K562 (cell line): Measurements from ENCODE around the gene NCF2.

Experiments
- KLF13 ChIP-seq: fragments of 450-650 bp; IDR thresholded peaks from 2 replicates; pipeline ENCODE4 v1.6.1; 2016; ENCODE audit warnings: missing genetic modification characterization, low read depth, mild to moderate bottlenecking, missing compliant biosample characterization, moderate library complexity, borderline replicate concordance
- YY1 ChIP-seq, 3 experiments: IDR thresholded peaks; 2 replicates each; pipeline ENCODE4 v1.6.1; 2011; ENCODE audit warnings: low read length in 2 of 3, mild to moderate bottlenecking in 2 of 3, moderate library complexity in 2 of 3, borderline replicate concordance in 1 of 3, control low read depth in 1 of 3, low read depth in 1 of 3; ENCODE audit not compliant: insufficient read depth in 3 of 3, insufficient replicate concordance in 2 of 3, control insufficient read depth in 1 of 3, insufficient read length in 1 of 3; ENCODE audit errors: extremely low read depth in 1 of 3
- TF ChIP-seq, protein P1 (sequence below): fragments of 250-450 bp; sonication (Bioruptor Pico); IDR thresholded peaks from 2 replicates; pipeline ENCODE4 v1.8.0; 2022; ENCODE audit warnings: moderate library complexity, mild to moderate bottlenecking, inconsistent platforms

- TF ChIP-seq, protein P1, sequence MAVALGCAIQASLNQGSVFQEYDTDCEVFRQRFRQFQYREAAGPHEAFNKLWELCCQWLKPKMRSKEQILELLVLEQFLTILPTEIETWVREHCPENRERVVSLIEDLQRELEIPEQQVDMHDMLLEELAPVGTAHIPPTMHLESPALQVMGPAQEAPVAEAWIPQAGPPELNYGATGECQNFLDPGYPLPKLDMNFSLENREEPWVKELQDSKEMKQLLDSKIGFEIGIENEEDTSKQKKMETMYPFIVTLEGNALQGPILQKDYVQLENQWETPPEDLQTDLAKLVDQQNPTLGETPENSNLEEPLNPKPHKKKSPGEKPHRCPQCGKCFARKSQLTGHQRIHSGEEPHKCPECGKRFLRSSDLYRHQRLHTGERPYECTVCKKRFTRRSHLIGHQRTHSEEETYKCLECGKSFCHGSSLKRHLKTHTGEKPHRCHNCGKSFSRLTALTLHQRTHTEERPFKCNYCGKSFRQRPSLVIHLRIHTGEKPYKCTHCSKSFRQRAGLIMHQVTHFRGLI, result no peak
- TF ChIP-seq KLF13 (tag) (no peak), YY1 (IDR thresholded peaks at IDR 0.05; ENCODE audit: borderline replicate concordance in 1 of 3, control insufficient read depth in 1 of 3, extremely low read depth in 1 of 3, insufficient read depth in 3 of 3, insufficient read length in 1 of 3, insufficient replicate concordance in 2 of 3, low read depth in 1 of 3, low read length in 2 of 3) (no peak)
Observed at GRCh38 chr1:183589874-183590243, 400 bp downstream of the NCF2 start.
